ENCODE data around the gene PAGE3.

GRCh38 chrX:55220119-55220794, 44.5 kb downstream of the PAGE3 start, which contains the start of gene PAGE5:
- TF ChIP-seq CTCF (IDR thresholded peaks at IDR 0.05; ENCODE audit: low read depth, low read length) (no peak), POLR2A (IDR thresholded peaks at IDR 0.05; ENCODE audit: extremely low read depth, insufficient read length) (no peak)
